GM12878 (cell line): ENCODE data around the gene NOTCH1. TPM values are rescaled to one million over a fixed set of nuclear protein-coding genes. Genes with fewer than 3 reads are reported as not detected.
A peak's percentile ranks its signal among the peaks of the same experiment; 100 is the strongest.

Experiments used
- ATAC-seq: fragments of 200-7000 bp; cut with Tn5 transposase; 3 replicates; pipeline ENCODE4 v1.9.1; 2020; ENCODE audit warnings: mild to moderate bottlenecking, moderate library complexity
- BruUV-seq: library from RNA; stranded (reverse); fragments of 400-500 nt; replicated peaks from 2 replicates; lab custom pipeline; 2021; lab: Mats Ljungman, UMichigan
- CTCF ChIA-PET: fragments of 300-600 bp; sonication (Branson Sonifier 250); formaldehyde crosslinking; extraction: SDS; loops from one replicate; lab custom pipeline; 2021; ENCODE audit warnings: inconsistent platforms; lab: Yijun Ruan, JAX
- POLR2A ChIA-PET: fragments of 350-600 bp; formaldehyde crosslinking; extraction: SDS; loops from one replicate; lab custom pipeline; 2021; ENCODE audit warnings: inconsistent platforms; lab: Charles Lee
- RAD21 ChIA-PET: fragments of 300-600 bp; sonication (Branson Sonifier 250); formaldehyde crosslinking; loops from one replicate; lab custom pipeline; 2023; ENCODE audit warnings: antibody characterized with exemption; ENCODE audit not compliant: unreplicated experiment; lab: Charles Lee
- SMC1A ChIA-PET: fragments of 300-600 bp; sonication (Branson Sonifier 250); formaldehyde crosslinking; loops from one replicate; lab custom pipeline; 2023; ENCODE audit not compliant: unreplicated experiment, uncharacterized antibody; lab: Charles Lee
- DNase-seq: peaks from one replicate; pipeline ENCODE4 v3.0.0-alpha.2; 2011; ENCODE audit warnings: low read depth, low spot score
- FAIRE-seq: peaks from 3 replicates; lab custom pipeline; 2011; peaks lifted over from hg19 to GRCh38; lab: Jason Lieb, UNC
- H2AFZ ChIP-seq: 2 replicates; pipeline ENCODE4 v1.6.0; 2011; ENCODE audit warnings: low read depth, low read length, control low read depth; ENCODE audit not compliant: control insufficient read depth
- H3K27ac ChIP-seq: 2 replicates; pipeline ENCODE4 v1.5.1; 2011; ENCODE audit warnings: control low read depth; ENCODE audit not compliant: control insufficient read depth, insufficient read depth
- H3K27me3 ChIP-seq, 2 experiments: replicated peaks in 1 of 2; 2 replicates each; pipeline versions ENCODE4 v1.6.0 to v1.6.1; 2011; ENCODE audit warnings: low read length in 1 of 2; ENCODE audit not compliant: control insufficient read depth in 2 of 2, insufficient read depth in 2 of 2
- H3K36me3 ChIP-seq, 2 experiments: 2 replicates each; pipeline ENCODE4 v1.5.1; 2011; ENCODE audit warnings: low read length in 1 of 2; ENCODE audit not compliant: control insufficient read depth in 2 of 2, insufficient read depth in 2 of 2
- H3K4me1 ChIP-seq: 2 replicates; pipeline ENCODE4 v1.6.1; 2011; ENCODE audit warnings: mild to moderate bottlenecking, low read length, moderate library complexity, mixed read lengths; ENCODE audit not compliant: control insufficient read depth, insufficient read depth
- H3K4me2 ChIP-seq: 2 replicates; pipeline ENCODE4 v1.6.0; 2011; ENCODE audit warnings: control low read depth; ENCODE audit not compliant: control insufficient read depth, insufficient read depth
- H3K4me3 ChIP-seq: fragments of 200-600 bp; sonication (generic); 2 replicates; pipeline ENCODE4 v1.5.1; 2016
- H3K79me2 ChIP-seq: 2 replicates; pipeline ENCODE4 v1.6.0; 2011; ENCODE audit warnings: low read length; ENCODE audit not compliant: control insufficient read depth, insufficient read depth
- H3K9ac ChIP-seq: 2 replicates; pipeline ENCODE4 v1.8.0; 2011; ENCODE audit warnings: low read length, control low read depth, mixed read lengths; ENCODE audit not compliant: control insufficient read depth, insufficient read depth
- H3K9me3 ChIP-seq: replicated peaks from 3 replicates; pipeline ENCODE4 v1.5.1; 2011; ENCODE audit warnings: mild to moderate bottlenecking, low read length; ENCODE audit not compliant: control insufficient read depth, insufficient read depth
- H4K20me1 ChIP-seq: 2 replicates; pipeline ENCODE4 v1.6.0; 2011; ENCODE audit not compliant: control insufficient read depth, insufficient read depth
- NBN ChIP-seq: fragments of 450-650 bp; IDR thresholded peaks from 2 replicates; pipeline ENCODE4 v1.6.1; 2016
- SREBF2 ChIP-seq: IDR thresholded peaks from 2 replicates; pipeline ENCODE4 v1.6.1; 2012; ENCODE audit warnings: mild to moderate bottlenecking, low read length
- ZNF24 ChIP-seq: fragments of 450-650 bp; IDR thresholded peaks from 2 replicates; pipeline ENCODE4 v1.6.1; 2017; ENCODE audit warnings: antibody characterized with exemption, mild to moderate bottlenecking
- WGBS: methylation state at CpG from one replicate; pipeline ENCODE4 v1.1.6; 2016; ENCODE audit warnings: low lambda C conversion rate; ENCODE audit not compliant: insufficient replicate concordance, insufficient coverage; ENCODE audit errors: missing lambda C conversion rate; 5-methylcytosine and 5-hydroxymethylcytosine counted together
- in situ Hi-C: fragments of 300-500 bp; cut with MboI; formaldehyde crosslinking; loops from 9 replicates; pipeline ENCODE4 v1.14.3; 2018; ENCODE audit warnings: mixed read lengths
- intact Hi-C: fragments of 100-400 bp; cut with micrococcal nuclease; formaldehyde crosslinking; loops from one replicate; pipeline ENCODE4 v1.14.2; 2022; ENCODE audit not compliant: unreplicated experiment
- polyA plus RNA-seq, 11 experiments: library from polyadenylated mRNA; depleted of rRNA in 4 of 11; unstranded in 6 of 11; stranded (reverse) in 5 of 11; fragments of >200 nt; fragmentation: Nextera tagmentation in 4 of 11; fragmentation: Illumina TruSeq in 1 of 11; extraction: Ambion mirVana in 4 of 11; extraction: Trizol in 1 of 11; gene quantifications; 1 replicate in 1 of 11; 2 replicates in 10 of 11; pipeline versions ENCODE4 v1.2.1 to v1.2.3, GENCODE V29; 2011 to 2016; ENCODE audit warnings: inconsistent platforms in 2 of 11, missing spikeins in 2 of 11, low read depth in 1 of 11
- total RNA-seq, 4 experiments: library from RNA; depleted of rRNA in 3 of 4; stranded (reverse); fragments of >200 nt in 3 of 4; fragmentation: Illumina TruSeq in 1 of 4; extraction: Trizol in 1 of 4; gene quantifications; 2 replicates each; pipeline versions ENCODE4 v1.2.1 to v1.2.3, GENCODE V29; 2013 to 2021
- TF ChIP-seq, protein P1 (sequence below): IDR thresholded peaks from 2 replicates; pipeline ENCODE4 v1.6.1; 2011; ENCODE audit warnings: mild to moderate bottlenecking, low read depth, low read length, moderate library complexity; ENCODE audit not compliant: insufficient replicate concordance

The NOTCH1 gene
- total and polyA plus RNA-seq, 10 of the 15 experiments (the other 5 are each of a cell fraction or from before 2014, with no cell fraction given) = 0.02 to 40.0 (median 3.7) TPM

DNA sequence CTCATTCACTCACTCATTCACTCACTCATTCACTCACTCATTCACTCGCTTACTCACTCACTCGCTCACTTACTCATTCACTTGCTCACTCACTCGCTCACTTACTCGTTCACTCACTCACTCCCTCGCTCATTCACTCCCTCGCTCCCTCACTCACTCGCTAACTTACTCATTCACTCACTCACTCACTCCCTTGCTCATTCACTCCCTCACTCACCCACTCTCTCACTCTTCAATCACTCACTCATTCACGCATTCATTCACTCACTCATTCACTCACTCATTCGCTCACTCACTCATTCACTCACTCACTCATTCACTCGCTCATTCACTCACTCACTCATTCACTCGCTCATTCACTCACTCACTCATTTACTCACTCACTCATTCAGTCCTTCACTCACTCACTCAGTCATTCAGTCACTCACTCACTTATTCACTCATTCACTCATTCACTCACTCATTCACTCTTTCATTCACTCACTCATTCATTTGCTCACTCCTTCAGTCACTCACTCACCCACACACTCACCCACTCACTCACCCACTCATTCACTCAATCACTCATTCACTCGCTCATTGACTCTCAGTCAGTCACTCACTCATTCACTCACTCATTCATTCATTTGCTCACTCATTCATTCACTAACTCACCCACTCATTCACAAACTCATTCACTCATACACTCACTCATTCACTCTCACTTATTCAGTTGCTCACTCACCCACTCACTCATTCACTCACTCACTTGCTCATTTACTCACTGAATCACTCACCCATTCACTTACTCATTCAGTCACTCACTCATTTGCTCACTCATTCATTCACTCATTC lies 36.0 kb upstream of the NOTCH1 start:
- in situ Hi-C loops (no loop called here), intact Hi-C loops (no loop called here)
- H3K9me3 ChIP-seq = no peaks in the 10 kb centered on the region; the same call in 2 of the 3 replicates
- ChIA-PET POLR2A (no interaction called here), SMC1A (no interaction called here), CTCF (no interaction called here), RAD21 (no interaction called here)
- no peak overlapping the region for H2AFZ ChIP-seq
- no peak overlapping the region for H3K4me2 ChIP-seq
- TF ChIP-seq, protein P1, sequence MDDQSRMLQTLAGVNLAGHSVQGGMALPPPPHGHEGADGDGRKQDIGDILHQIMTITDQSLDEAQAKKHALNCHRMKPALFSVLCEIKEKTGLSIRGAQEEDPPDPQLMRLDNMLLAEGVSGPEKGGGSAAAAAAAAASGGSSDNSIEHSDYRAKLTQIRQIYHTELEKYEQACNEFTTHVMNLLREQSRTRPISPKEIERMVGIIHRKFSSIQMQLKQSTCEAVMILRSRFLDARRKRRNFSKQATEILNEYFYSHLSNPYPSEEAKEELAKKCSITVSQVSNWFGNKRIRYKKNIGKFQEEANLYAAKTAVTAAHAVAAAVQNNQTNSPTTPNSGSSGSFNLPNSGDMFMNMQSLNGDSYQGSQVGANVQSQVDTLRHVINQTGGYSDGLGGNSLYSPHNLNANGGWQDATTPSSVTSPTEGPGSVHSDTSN = peak; percentile 4
- TF ChIP-seq SREBF2 = no peak
- 0 out of 2 replicates have a peak, but pooled peaks have one; percentile 21 for TF ChIP-seq NBN
- peak; percentile 93 for TF ChIP-seq ZNF24
- no peaks in the 10 kb centered on the region for H3K36me3 ChIP-seq
- H3K4me1 ChIP-seq = peaks cover 5% of the 10 kb centered on the region
- no TSS peak for BruUV-seq
- H3K27ac ChIP-seq = no peak overlapping the region
- FAIRE-seq (no peak), ATAC-seq (no peak), DNase-seq (no peak)
- H3K4me3 ChIP-seq = no peak overlapping the region
- H3K79me2 ChIP-seq = no peaks in the 10 kb centered on the region
- no peak overlapping the region for H3K9ac ChIP-seq
- no peaks in the 10 kb centered on the region for H4K20me1 ChIP-seq
- WGBS = 93% methylated on average over 11 of the region's 12 CpGs
- no peaks in the 10 kb centered on the region for H3K27me3 ChIP-seq
